H9 (cell line): ENCODE measurements around the gene LRRC7. TPM values are rescaled to one million over a fixed set of nuclear protein-coding genes. Genes with fewer than 3 reads are reported as not detected.

ENCODE experiments used
- DNase-seq: peaks from one replicate; pipeline ENCODE4 v3.0.0-alpha.2; 2017
- H2AFZ ChIP-seq: one replicate; pipeline ENCODE4 v1.6.1; 2013; ENCODE audit warnings: mild to moderate bottlenecking, low read length, control low read depth, moderate library complexity
- H2AK5ac ChIP-seq: 2 replicates; pipeline ENCODE4 v1.6.1; 2013; ENCODE audit warnings: low read length, control low read depth, mixed read lengths; ENCODE audit not compliant: insufficient read length
- H2BK120ac ChIP-seq: one replicate; pipeline ENCODE4 v1.6.1; 2013; ENCODE audit warnings: low read depth, mild to moderate bottlenecking, low read length, control low read depth, inconsistent platforms; ENCODE audit not compliant: poor library complexity, severe bottlenecking
- H2BK12ac ChIP-seq: 2 replicates; pipeline ENCODE4 v1.6.1; 2013; ENCODE audit warnings: low read length, control low read depth, mixed read lengths, low read depth; ENCODE audit not compliant: insufficient read length
- H2BK15ac ChIP-seq: 2 replicates; pipeline ENCODE4 v1.6.1; 2013; ENCODE audit warnings: low read depth, low read length, control low read depth
- H2BK20ac ChIP-seq: one replicate; pipeline ENCODE4 v1.6.1; 2013; ENCODE audit warnings: low read depth, mild to moderate bottlenecking, low read length, control low read depth, inconsistent platforms; ENCODE audit not compliant: poor library complexity, severe bottlenecking
- H2BK5ac ChIP-seq: 2 replicates; pipeline ENCODE4 v1.6.1; 2013; ENCODE audit warnings: low read length, control low read depth, mixed read lengths; ENCODE audit not compliant: insufficient read length
- H3K14ac ChIP-seq: 2 replicates; pipeline ENCODE4 v1.6.1; 2013; ENCODE audit warnings: low read length, control low read depth; ENCODE audit not compliant: insufficient read depth
- H3K18ac ChIP-seq: 2 replicates; pipeline ENCODE4 v1.6.1; 2013; ENCODE audit warnings: low read depth, mild to moderate bottlenecking, mixed read lengths, low read length, control low read depth; ENCODE audit not compliant: insufficient read length
- H3K23ac ChIP-seq: 2 replicates; pipeline ENCODE4 v1.6.1; 2013; ENCODE audit warnings: low read length, control low read depth, mixed read lengths, low read depth; ENCODE audit not compliant: insufficient read length
- H3K23me2 ChIP-seq: 2 replicates; pipeline ENCODE4 v1.6.1; 2013; ENCODE audit warnings: low read depth, mild to moderate bottlenecking, mixed read lengths, low read length, control low read depth; ENCODE audit not compliant: insufficient read length, poor library complexity, severe bottlenecking
- H3K27ac ChIP-seq: 2 replicates; pipeline ENCODE4 v1.5.1; 2013; ENCODE audit warnings: low read length, control low read depth, mixed read lengths, low read depth; ENCODE audit not compliant: insufficient read length
- H3K27me3 ChIP-seq: 2 replicates; pipeline ENCODE4 v1.6.1; 2013; ENCODE audit warnings: low read length, control low read depth, inconsistent platforms; ENCODE audit not compliant: insufficient read depth
- H3K4ac ChIP-seq: 2 replicates; pipeline ENCODE4 v1.6.1; 2013; ENCODE audit warnings: low read depth, mild to moderate bottlenecking, control low read depth, inconsistent platforms, low read length, moderate library complexity
- H3K4me1 ChIP-seq: 2 replicates; pipeline ENCODE4 v1.6.1; 2013; ENCODE audit warnings: low read length, control low read depth, inconsistent platforms; ENCODE audit not compliant: insufficient read depth
- H3K4me2 ChIP-seq: 2 replicates; pipeline ENCODE4 v1.6.1; 2013; ENCODE audit warnings: low read length, control low read depth, mixed read lengths; ENCODE audit not compliant: insufficient read length, insufficient read depth
- H3K56ac ChIP-seq: 2 replicates; pipeline ENCODE4 v1.6.1; 2013; ENCODE audit warnings: low read depth, mild to moderate bottlenecking, mixed read lengths, low read length, control low read depth; ENCODE audit not compliant: insufficient read length
- H3K79me1 ChIP-seq: 2 replicates; pipeline ENCODE4 v1.6.1; 2013; ENCODE audit warnings: low read depth, mild to moderate bottlenecking, moderate library complexity, low read length, control low read depth, inconsistent platforms; ENCODE audit not compliant: insufficient read depth, poor library complexity, severe bottlenecking
- H3K79me2 ChIP-seq: 2 replicates; pipeline ENCODE4 v1.6.1; 2013; ENCODE audit warnings: low read length, control low read depth, inconsistent platforms; ENCODE audit not compliant: insufficient read depth
- H3K9ac ChIP-seq: 2 replicates; pipeline ENCODE4 v1.6.1; 2013; ENCODE audit warnings: low read length, control low read depth, mixed read lengths; ENCODE audit not compliant: insufficient read length; ENCODE audit errors: extremely low read depth
- H3K9me3 ChIP-seq: one replicate; pipeline ENCODE4 v1.6.1; 2013; ENCODE audit warnings: low read depth, low read length, inconsistent platforms; ENCODE audit not compliant: control insufficient read depth
- H3T11ph ChIP-seq: one replicate; pipeline ENCODE4 v1.6.1; 2013; ENCODE audit warnings: mild to moderate bottlenecking, low read length, control low read depth, inconsistent platforms
- H4K20me1 ChIP-seq: one replicate; pipeline ENCODE4 v1.6.1; 2013; ENCODE audit not compliant: control insufficient read depth, insufficient read length, insufficient read depth
- H4K5ac ChIP-seq: 2 replicates; pipeline ENCODE4 v1.6.1; 2013; ENCODE audit warnings: low read depth, mild to moderate bottlenecking, mixed read lengths, low read length, control low read depth; ENCODE audit not compliant: insufficient read length
- H4K8ac ChIP-seq: replicated peaks from 2 replicates; pipeline ENCODE4 v1.6.1; 2013; ENCODE audit warnings: low read length, control low read depth, mixed read lengths, low read depth; ENCODE audit not compliant: insufficient read length
- H4K91ac ChIP-seq: 2 replicates; pipeline ENCODE4 v1.6.1; 2013; ENCODE audit warnings: low read depth, mild to moderate bottlenecking, moderate library complexity, mixed read lengths, low read length, control low read depth; ENCODE audit not compliant: insufficient read length
- H3K27ac Mint-ChIP-seq, 3 experiments: 2 replicates in 2 of 3; 3 replicates in 1 of 3; pipeline ENCODE4 v1.8.0; 2020 to 2021; ENCODE audit warnings: mixed read lengths in 3 of 3, mild to moderate bottlenecking in 1 of 3, moderate library complexity in 1 of 3
- H3K27me3 Mint-ChIP-seq: 2 replicates; pipeline ENCODE4 v1.8.0; 2021; ENCODE audit warnings: low read depth, mild to moderate bottlenecking, moderate library complexity, mixed read lengths
- H3K36me3 Mint-ChIP-seq, 3 experiments: 2 replicates in 2 of 3; 3 replicates in 1 of 3; pipeline ENCODE4 v1.8.0; 2020 to 2021; ENCODE audit warnings: low read depth in 3 of 3, mixed read lengths in 3 of 3; ENCODE audit not compliant: insufficient read depth in 1 of 3
- H3K4me1 Mint-ChIP-seq, 2 experiments: 2 replicates each; pipeline ENCODE4 v1.8.0; 2020; ENCODE audit warnings: mixed read lengths in 2 of 2
- H3K4me3 Mint-ChIP-seq, 2 experiments: 2 replicates in 1 of 2; 3 replicates in 1 of 2; pipeline ENCODE4 v1.8.0; 2020 to 2021; ENCODE audit warnings: mild to moderate bottlenecking in 2 of 2, mixed read lengths in 2 of 2, moderate library complexity in 1 of 2
- H3K9me3 Mint-ChIP-seq, 2 experiments: 2 replicates in 1 of 2; 3 replicates in 1 of 2; pipeline ENCODE4 v1.8.0; 2020; ENCODE audit warnings: mild to moderate bottlenecking in 2 of 2, mixed read lengths in 2 of 2, moderate library complexity in 1 of 2
- CTCF ChIP-seq: fragments of 200-600 bp; sonication (generic); conservative IDR thresholded peaks from 3 replicates; pipeline ENCODE4 v1.8.0; 2021; ENCODE audit warnings: antibody characterized with exemption, mild to moderate bottlenecking
- WGBS: extraction: QIAGEN DNeasy Blood & Tissue Kit; methylation state at CpG from one replicate; pipeline ENCODE4 v1.1.7; 2013; ENCODE audit warnings: missing lambda C conversion rate, low lambda C conversion rate, mixed read lengths; ENCODE audit not compliant: insufficient read length; ENCODE audit errors: extremely low coverage; 5-methylcytosine and 5-hydroxymethylcytosine counted together
- total RNA-seq: library from RNA; stranded (reverse); gene quantifications from 2 replicates; pipeline ENCODE4 v1.2.1, GENCODE V29; 2021

The LRRC7 gene
- total RNA-seq, 1 experiment from 2014 or later: not detected

GRCh38 chr1:70039485-70039884 lies 471.8 kb downstream of the LRRC7 start:
- Mint-ChIP-seq H3K4me3 (no peak overlapping the region), H3K27ac (no peak overlapping the region; a peak in 1 of 7 replicates), H3K36me3 (no peaks in the 10 kb centered on the region), H3K27me3 (no peaks in the 10 kb centered on the region), H3K9me3 (no peaks in the 10 kb centered on the region), H3K4me1 (peaks cover 2 to 10% of the 10 kb centered on the region in 2 experiments)
- Histone ChIP-seq H3K18ac (no peak overlapping the region), H3K27me3 (no peaks in the 10 kb centered on the region), H3K4ac (no peak overlapping the region), H3K79me2 (no peaks in the 10 kb centered on the region), H2BK5ac (no peak overlapping the region), H2AK5ac (no peak overlapping the region), H3K23me2 (no peaks in the 10 kb centered on the region), H3K79me1 (no peaks in the 10 kb centered on the region), H3K9me3 (no peaks in the 10 kb centered on the region), H2BK12ac (no peak overlapping the region), H4K5ac (no peak overlapping the region), H3K4me1 (no peaks in the 10 kb centered on the region), H2BK15ac (no peak overlapping the region), H2AFZ (no peak overlapping the region), H2BK20ac (no peak overlapping the region), H3K23ac (no peak overlapping the region), H4K91ac (no peak overlapping the region), H3T11ph (no peak overlapping the region), H3K56ac (no peak overlapping the region), H3K14ac (no peak overlapping the region), H4K20me1 (no peaks in the 10 kb centered on the region), H3K27ac (no peak overlapping the region), H2BK120ac (no peak overlapping the region), H3K9ac (no peak overlapping the region), H3K4me2 (no peak overlapping the region), H4K8ac (no peak overlapping the region)
- no peak for DNase-seq
- TF ChIP-seq CTCF: no peak
- WGBS: no CpG with 5 or more reads among the region's 6 CpGs
